Neuronal stem cell (in vitro differentiated cells): ENCODE results near the gene REXO5. TPM values are rescaled to one million over a fixed set of nuclear protein-coding genes. Genes with fewer than 3 reads are reported as not detected.

ENCODE experiments used
- DNase-seq: peaks from one replicate; pipeline ENCODE4 v3.0.0-alpha.2; 2013; ENCODE audit warnings: low spot score
- H2AFZ ChIP-seq: one replicate; pipeline ENCODE4 v1.6.1; 2013; ENCODE audit warnings: mild to moderate bottlenecking, low read length, inconsistent platforms
- H2AK5ac ChIP-seq: 2 replicates; pipeline ENCODE4 v1.6.1; 2013; ENCODE audit warnings: low read depth, mild to moderate bottlenecking, inconsistent platforms, low read length, moderate library complexity, mixed read lengths
- H2BK120ac ChIP-seq: 2 replicates; pipeline ENCODE4 v1.6.1; 2013; ENCODE audit warnings: low read depth, mild to moderate bottlenecking, inconsistent platforms, low read length, moderate library complexity, mixed read lengths
- H2BK12ac ChIP-seq: one replicate; pipeline ENCODE4 v1.6.1; 2013; ENCODE audit warnings: low read length, inconsistent platforms
- H2BK15ac ChIP-seq: 2 replicates; pipeline ENCODE4 v1.6.1; 2013; ENCODE audit warnings: mild to moderate bottlenecking, low read length, inconsistent platforms, mixed read lengths
- H2BK5ac ChIP-seq: one replicate; pipeline ENCODE4 v1.6.1; 2013; ENCODE audit warnings: inconsistent platforms, mild to moderate bottlenecking, low read length, moderate library complexity
- H3K14ac ChIP-seq: one replicate; pipeline ENCODE4 v1.6.1; 2013; ENCODE audit warnings: low read length, inconsistent platforms
- H3K18ac ChIP-seq: 2 replicates; pipeline ENCODE4 v1.6.1; 2013; ENCODE audit warnings: low read length, inconsistent platforms
- H3K23ac ChIP-seq: 2 replicates; pipeline ENCODE4 v1.6.1; 2013; ENCODE audit warnings: low read depth, mild to moderate bottlenecking, mixed read lengths, low read length, inconsistent platforms; ENCODE audit not compliant: poor library complexity
- H3K27ac ChIP-seq: replicated peaks from 3 replicates; pipeline ENCODE4 v1.5.1; 2013; ENCODE audit warnings: low read length, inconsistent platforms
- H3K27me3 ChIP-seq, 3 experiments: 2 replicates each; pipeline ENCODE4 v1.6.1; 2013; ENCODE audit warnings: low read length in 3 of 3, mild to moderate bottlenecking in 2 of 3, inconsistent platforms in 1 of 3, low read depth in 1 of 3, mixed read lengths in 1 of 3, moderate library complexity in 1 of 3; ENCODE audit not compliant: control insufficient read depth in 3 of 3, insufficient read depth in 3 of 3
- H3K36me3 ChIP-seq, 2 donors: replicated peaks in 1 of 2; 2 replicates each; pipeline ENCODE4 v1.6.1; 2013; ENCODE audit warnings: low read length in 2 of 2; ENCODE audit not compliant: control insufficient read depth in 2 of 2, insufficient read depth in 2 of 2
- H3K4ac ChIP-seq: 2 replicates; pipeline ENCODE4 v1.6.1; 2013; ENCODE audit warnings: inconsistent platforms, mild to moderate bottlenecking, low read length, moderate library complexity
- H3K4me1 ChIP-seq, 2 donors: 1 replicate in 1 of 2; 2 replicates in 1 of 2; pipeline ENCODE4 v1.6.1; 2013; ENCODE audit warnings: low read length in 2 of 2, low read depth in 1 of 2; ENCODE audit not compliant: control insufficient read depth in 2 of 2, insufficient read depth in 1 of 2
- H3K4me2 ChIP-seq: one replicate; pipeline ENCODE4 v1.6.1; 2013; ENCODE audit warnings: mild to moderate bottlenecking, low read length, inconsistent platforms; ENCODE audit not compliant: insufficient read depth, poor library complexity, severe bottlenecking
- H3K4me3 ChIP-seq, 2 donors: 2 replicates each; pipeline ENCODE4 v1.5.1; 2013; ENCODE audit warnings: low read length in 2 of 2, mild to moderate bottlenecking in 2 of 2, inconsistent platforms in 1 of 2, moderate library complexity in 1 of 2
- H3K79me1 ChIP-seq: one replicate; pipeline ENCODE4 v1.6.1; 2013; ENCODE audit warnings: low read depth, mild to moderate bottlenecking, inconsistent platforms, low read length, moderate library complexity
- H3K9ac ChIP-seq: one replicate; pipeline ENCODE4 v1.6.1; 2013; ENCODE audit warnings: mild to moderate bottlenecking, low read depth, low read length, inconsistent platforms; ENCODE audit not compliant: poor library complexity
- H3K9me3 ChIP-seq, 2 donors: replicated peaks in 1 of 2; 2 replicates each; pipeline versions ENCODE3 to v1.6.1; 2013; ENCODE audit warnings: low read length in 2 of 2, mild to moderate bottlenecking in 2 of 2, inconsistent platforms in 1 of 2, low read depth in 1 of 2, mixed read lengths in 1 of 2, moderate library complexity in 1 of 2; ENCODE audit not compliant: control insufficient read depth in 2 of 2, insufficient read depth in 1 of 2
- H4K8ac ChIP-seq: one replicate; pipeline ENCODE4 v1.6.1; 2013; ENCODE audit warnings: low read depth, mild to moderate bottlenecking, inconsistent platforms, low read length, moderate library complexity
- H4K91ac ChIP-seq: one replicate; pipeline ENCODE4 v1.6.1; 2013; ENCODE audit warnings: low read length, low read depth, mild to moderate bottlenecking, inconsistent platforms; ENCODE audit not compliant: poor library complexity
- WGBS, 2 donors: extraction: QIAGEN DNeasy Blood & Tissue Kit; methylation state at CpG; one replicate each; pipeline ENCODE4 v1.1.7; 2013; ENCODE audit warnings: missing lambda C conversion rate in 2 of 2, mixed read lengths in 1 of 2; ENCODE audit not compliant: insufficient read length in 2 of 2, insufficient replicate concordance in 1 of 2; ENCODE audit errors: extremely low coverage in 2 of 2; 5-methylcytosine and 5-hydroxymethylcytosine counted together
- polyA plus RNA-seq, 2 experiments: library from polyadenylated mRNA; stranded (reverse); fragments of 200-250 nt; gene quantifications; one replicate each; pipeline ENCODE4 v1.2.3, GENCODE V29; 2013

The REXO5 gene
- 5.9 TPM for polyA plus RNA-seq (2013, experiment 1 of 2)
- 6.2 TPM for polyA plus RNA-seq (2013, experiment 2 of 2)

- peak within 1 kb of the TSS; percentile 83 for H3K23ac ChIP-seq
- H2BK12ac ChIP-seq, result no peak within 1 kb of the TSS
Observed at GRCh38 chr16:20806168-20807050, at the start of gene REXO5, which contains the start of gene ERI2. Gene REXO5 (plus strand): TSS chr16:20806527. CDS start chr16:20806954, 427 bp downstream. Gene ERI2 (minus strand): TSS chr16:20806472. CDS start chr16:20806430, 42 bp downstream.

DNA sequence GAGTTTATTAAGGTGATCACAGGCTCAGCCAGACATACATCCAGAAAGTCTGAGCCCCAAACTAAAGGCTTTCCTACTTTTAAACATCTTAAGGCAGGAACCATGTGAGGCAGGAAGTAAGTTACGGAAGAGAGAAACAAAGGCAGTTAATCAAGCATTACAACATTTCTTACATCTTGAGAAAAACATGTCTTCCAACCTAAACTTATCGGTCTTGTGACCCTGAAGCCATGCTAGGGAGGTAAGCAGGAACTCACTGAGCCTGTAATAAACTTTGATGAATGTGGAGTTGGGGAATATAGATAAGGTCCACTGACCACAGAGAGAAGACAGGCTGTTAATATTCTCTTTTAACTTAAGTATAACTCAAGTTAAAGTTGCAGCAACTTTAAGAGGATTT is 46.0 kb upstream of the REXO5 start:
- H3K9me3 ChIP-seq, result peaks cover 1 to 13% of the 10 kb centered on the region in 2 donors
- no peak overlapping the region for H2BK15ac ChIP-seq
- no CpG with 5 or more reads among the region's 2 CpGs for WGBS, 2 donors
- H3K4me2 ChIP-seq, result no peak overlapping the region
- H3K27me3 ChIP-seq, result no peaks in the 10 kb centered on the region
- no peak overlapping the region for H3K14ac ChIP-seq
- no peak for DNase-seq
- no peak overlapping the region for H2BK12ac ChIP-seq
- H3K4ac ChIP-seq, result no peak overlapping the region
- H3K4me1 ChIP-seq, result peaks cover 0 to 1% of the 10 kb centered on the region in 2 donors
- H3K23ac ChIP-seq, result no peak overlapping the region
- H2AK5ac ChIP-seq, result no peak overlapping the region
- H3K18ac ChIP-seq, result no peak overlapping the region
- H3K36me3 ChIP-seq, result no peaks in the 10 kb centered on the region
- H3K27ac ChIP-seq, result no peak overlapping the region
- H4K8ac ChIP-seq, result no peak overlapping the region
- no peak overlapping the region for H2BK120ac ChIP-seq
- peaks cover 2% of the 10 kb centered on the region for H3K79me1 ChIP-seq
- H2BK5ac ChIP-seq, result no peak overlapping the region
- H2AFZ ChIP-seq, result no peak overlapping the region
- H4K91ac ChIP-seq, result no peak overlapping the region
- H3K4me3 ChIP-seq, result no peak overlapping the region
- no peak overlapping the region for H3K9ac ChIP-seq

More at GRCh38 chr16:20806168-20807050, at the start of gene REXO5, which contains the start of gene ERI2:
- Histone ChIP-seq H3K4ac (no peak within 1 kb of the TSS), H3K4me1 (peaks cover 0 to 3% of the 10 kb centered on the region in 2 donors), H3K14ac (peak within 1 kb of the TSS; percentile 86), H4K91ac (no peak within 1 kb of the TSS), H2AFZ (peak within 1 kb of the TSS; percentile 100), H2BK5ac (peak within 1 kb of the TSS; percentile 42), H2AK5ac (no peak within 1 kb of the TSS), H3K27me3 (no peaks in the 10 kb centered on the region), H3K4me2 (peak within 1 kb of the TSS; percentile 88), H2BK15ac (peak within 1 kb of the TSS; percentile 94), H3K36me3 (peaks cover 0 to 34% of the 10 kb centered on the region in 2 donors), H3K9ac (peak within 1 kb of the TSS; percentile 96), H3K4me3 (peak within 1 kb of the TSS; percentile 89 to 100), H2BK120ac (peak within 1 kb of the TSS; percentile 44), H3K18ac (peak within 1 kb of the TSS; percentile 98), H3K9me3 (no peaks in the 10 kb centered on the region), H4K8ac (peak within 1 kb of the TSS; percentile 52), H3K79me1 (peaks cover 5% of the 10 kb centered on the region), H3K27ac (peak within 1 kb of the TSS; percentile 93)
- WGBS, 2 donors, result no CpG with 5 or more reads among the region's 74 CpGs
- peak; percentile 93 for DNase-seq

DNA sequence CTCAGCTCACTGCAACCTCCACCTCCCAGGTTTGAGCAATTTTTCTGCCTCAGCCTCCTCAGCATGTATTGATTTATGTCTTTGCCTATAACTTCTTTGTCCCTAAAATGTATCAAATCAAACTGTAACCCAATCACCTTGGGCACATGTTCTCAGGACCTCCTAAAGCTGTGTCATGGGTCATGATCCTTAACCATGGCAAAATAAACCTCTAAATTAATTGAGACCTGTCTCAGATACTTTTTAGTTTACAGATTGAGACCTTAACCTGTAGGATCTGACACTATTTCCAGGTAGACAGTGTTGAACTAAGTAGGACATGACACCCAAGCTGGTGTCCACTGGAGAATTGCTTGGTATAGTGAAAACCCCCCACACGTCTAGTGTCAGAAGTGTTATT is 45.2 kb upstream of the REXO5 start:
- no peak overlapping the region for H3K9ac ChIP-seq
- no peak overlapping the region for H2BK120ac ChIP-seq
- H3K4me3 ChIP-seq, result no peak overlapping the region
- peaks cover 1 to 13% of the 10 kb centered on the region in 2 donors for H3K9me3 ChIP-seq
- H2AFZ ChIP-seq, result no peak overlapping the region
- H4K91ac ChIP-seq, result no peak overlapping the region
- H2AK5ac ChIP-seq, result no peak overlapping the region
- no peak overlapping the region for H2BK15ac ChIP-seq
- no peak overlapping the region for H4K8ac ChIP-seq
- no peak overlapping the region for H3K23ac ChIP-seq
- no peak overlapping the region for H2BK12ac ChIP-seq
- H3K27ac ChIP-seq, result no peak overlapping the region
- no CpG with 5 or more reads among the region's 1 CpG for WGBS, 2 donors
- no peak overlapping the region for H2BK5ac ChIP-seq
- H3K4me1 ChIP-seq, result peaks cover 0 to 1% of the 10 kb centered on the region in 2 donors
- no peaks in the 10 kb centered on the region for H3K27me3 ChIP-seq
- H3K36me3 ChIP-seq, result no peaks in the 10 kb centered on the region
- peaks cover 2% of the 10 kb centered on the region for H3K79me1 ChIP-seq
- H3K18ac ChIP-seq, result no peak overlapping the region
- DNase-seq, result no peak
- no peak overlapping the region for H3K4me2 ChIP-seq
- H3K4ac ChIP-seq, result no peak overlapping the region
- H3K14ac ChIP-seq, result no peak overlapping the region
